Stimulated activated CD4-positive, alpha-beta T cell treated with anti-CD3 and anti-CD28 coated beads, TNF-alpha, amount 100 ng/mL, for 48 hours (primary cell): ENCODE data around the gene IGFN1.
"Not testable (repeated sequence)": the region's sequence is repeated elsewhere in the genome, so short reads cannot be mapped to it uniquely, and the experiment has no call there.

Experiments
- DNase-seq, 3 donors: peaks; one replicate each; pipeline ENCODE4 v3.0.0-alpha.2; 2020; ENCODE audit warnings: low read depth in 3 of 3

The IGFN1 gene

GRCh38 chr1:201217146-201217545 is 26.5 kb downstream of the IGFN1 start:
- DNase-seq: no peak

GRCh38 chr1:201217851-201218250 is 27.2 kb downstream of the IGFN1 start:
- DNase-seq: no peak

GRCh38 chr1:201218409-201218808 is 27.8 kb downstream of the IGFN1 start:
- no peak for DNase-seq

- DNase-seq: no peak
Observed at GRCh38 chr1:201219481-201220387, 29.1 kb downstream of the IGFN1 start.

GRCh38 chr1:201220388-201220715 is 29.7 kb downstream of the IGFN1 start:
- no peak for DNase-seq

GRCh38 chr1:201221201-201221846 is 30.7 kb downstream of the IGFN1 start:
- no peak for DNase-seq

DNA sequence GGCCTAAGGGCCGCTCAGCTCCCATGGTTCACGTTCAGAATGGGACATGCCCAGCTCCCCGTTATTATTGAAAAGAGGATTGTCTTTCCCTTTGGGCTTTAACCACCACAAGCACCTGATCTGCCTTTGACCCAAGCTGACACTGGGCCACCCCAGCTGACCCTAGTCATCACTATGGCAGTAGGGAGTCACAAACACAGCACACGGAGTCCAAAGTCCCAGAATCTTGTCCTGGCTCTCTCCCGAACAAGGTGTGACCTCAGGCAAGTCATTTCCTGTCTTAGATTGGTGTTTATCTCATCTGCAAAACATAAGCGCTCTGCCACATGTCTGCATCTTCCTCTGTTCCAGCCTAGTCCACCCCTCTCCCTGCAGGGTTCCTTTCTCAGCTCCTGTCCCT is 31.5 kb downstream of the IGFN1 start:
- no peak for DNase-seq

DNA sequence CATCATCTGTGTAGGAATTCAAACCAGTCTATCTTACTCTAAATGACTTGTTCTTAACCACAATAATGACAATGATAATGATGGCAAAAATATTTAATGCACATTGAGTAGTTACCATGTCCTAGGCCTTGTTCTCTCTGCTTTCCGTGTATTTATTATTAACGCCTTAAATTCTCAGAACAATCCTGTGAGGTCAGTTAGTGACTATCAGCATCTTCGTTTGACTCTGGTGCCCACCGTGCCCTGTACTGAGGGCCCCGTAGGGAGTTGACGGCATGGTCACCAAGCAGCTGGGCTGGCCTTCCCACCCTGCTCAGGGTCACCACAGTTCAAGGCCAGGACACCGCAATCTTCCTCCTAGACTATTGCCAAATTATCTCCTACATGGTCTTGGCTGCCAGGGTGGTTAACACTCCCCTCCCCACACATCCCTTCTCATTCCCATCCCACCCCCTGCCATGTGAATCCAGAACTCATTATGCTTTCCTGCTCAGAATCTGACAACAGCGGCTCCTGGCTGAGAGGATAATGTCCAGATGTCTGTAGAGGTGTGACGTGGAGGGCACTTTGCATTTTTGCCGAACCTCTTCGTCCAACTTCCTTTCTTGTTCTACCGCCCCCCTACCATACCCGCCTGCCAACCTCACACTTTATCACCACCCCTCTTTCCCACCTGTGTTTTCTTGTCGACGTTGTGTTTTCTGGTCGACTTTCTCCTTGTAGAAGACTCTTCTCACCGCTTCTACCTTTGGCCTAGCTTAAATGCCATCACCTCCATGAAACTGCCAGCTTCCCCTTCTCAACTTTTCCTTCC is 33.4 kb downstream of the IGFN1 start:
- DNase-seq: no peak

DNA sequence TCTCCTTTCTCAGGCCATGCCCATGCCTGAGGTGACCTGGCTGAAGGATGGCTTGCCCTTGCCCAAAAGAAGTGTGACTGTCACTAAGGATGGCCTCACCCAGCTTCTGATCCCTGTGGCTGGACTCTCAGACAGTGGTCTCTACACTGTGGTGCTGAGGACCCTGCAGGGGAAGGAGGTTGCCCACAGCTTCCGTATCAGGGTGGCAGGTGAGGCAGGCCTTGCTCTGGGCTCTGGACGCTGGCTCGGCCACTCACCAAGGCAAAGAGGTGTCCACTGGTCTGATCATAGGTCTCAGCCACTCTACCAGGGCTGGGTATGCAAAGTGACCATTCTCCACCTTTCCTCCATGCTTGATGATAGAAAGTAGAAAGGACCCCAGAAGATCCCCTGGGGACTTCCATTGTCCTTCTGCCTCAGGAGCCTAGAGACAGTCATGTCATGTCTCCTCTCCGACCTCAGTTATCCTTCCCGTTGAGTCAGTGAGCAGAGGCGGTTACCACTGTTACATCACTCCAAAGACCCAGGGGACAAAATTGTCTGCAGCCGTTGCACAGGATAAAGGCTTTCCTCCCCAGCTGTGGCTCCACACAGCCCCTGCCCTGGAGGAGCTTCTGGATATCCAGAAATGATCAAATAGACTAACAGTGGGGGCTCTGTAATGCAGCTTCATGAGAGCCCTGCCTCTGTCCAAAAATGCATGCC is 34.2 kb downstream of the IGFN1 start:
- no peak for DNase-seq

DNA sequence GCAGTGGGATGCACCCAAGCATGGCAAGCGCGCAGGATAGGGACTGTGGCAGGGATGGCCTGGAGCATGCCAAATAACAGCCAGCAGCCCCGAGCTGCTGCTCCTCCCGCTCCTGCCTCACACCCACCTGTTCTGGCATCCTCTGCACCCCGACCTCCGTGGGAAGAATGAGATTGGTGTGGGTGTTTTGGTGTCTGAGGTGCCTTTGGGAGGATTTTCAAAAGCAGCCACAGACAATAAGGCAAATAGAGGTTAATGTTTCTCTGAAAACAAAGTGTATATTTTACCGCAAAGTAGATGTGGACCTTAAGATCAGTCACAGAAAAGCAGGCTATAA is 35.5 kb downstream of the IGFN1 start:
- DNase-seq: no peak

GRCh38 chr1:201226859-201227488 is 36.4 kb downstream of the IGFN1 start:
- DNase-seq: no peak

- no peak for DNase-seq
Observed at GRCh38 chr1:201228011-201228983, 37.7 kb downstream of the IGFN1 start.

DNA sequence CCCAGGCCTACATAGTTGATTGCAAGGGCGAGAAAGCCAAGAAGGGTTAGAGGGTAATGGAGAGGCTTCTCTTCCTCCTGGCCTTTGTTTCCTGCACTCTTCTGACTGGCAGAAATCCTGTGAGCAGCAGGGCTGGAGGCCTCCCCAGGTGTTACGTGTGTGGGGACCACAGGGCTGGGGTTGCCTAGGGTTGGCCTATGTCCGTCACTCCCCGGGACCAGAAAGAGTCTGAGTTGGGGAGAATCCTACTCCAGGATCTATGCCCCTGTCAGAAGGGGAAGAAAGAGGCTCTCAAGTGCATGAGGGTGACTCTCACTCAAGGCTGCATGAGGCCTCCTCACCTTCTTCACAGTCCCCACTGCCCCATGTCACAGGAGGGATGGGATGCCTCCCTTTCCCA is 38.5 kb downstream of the IGFN1 start:
- no peak for DNase-seq

DNA sequence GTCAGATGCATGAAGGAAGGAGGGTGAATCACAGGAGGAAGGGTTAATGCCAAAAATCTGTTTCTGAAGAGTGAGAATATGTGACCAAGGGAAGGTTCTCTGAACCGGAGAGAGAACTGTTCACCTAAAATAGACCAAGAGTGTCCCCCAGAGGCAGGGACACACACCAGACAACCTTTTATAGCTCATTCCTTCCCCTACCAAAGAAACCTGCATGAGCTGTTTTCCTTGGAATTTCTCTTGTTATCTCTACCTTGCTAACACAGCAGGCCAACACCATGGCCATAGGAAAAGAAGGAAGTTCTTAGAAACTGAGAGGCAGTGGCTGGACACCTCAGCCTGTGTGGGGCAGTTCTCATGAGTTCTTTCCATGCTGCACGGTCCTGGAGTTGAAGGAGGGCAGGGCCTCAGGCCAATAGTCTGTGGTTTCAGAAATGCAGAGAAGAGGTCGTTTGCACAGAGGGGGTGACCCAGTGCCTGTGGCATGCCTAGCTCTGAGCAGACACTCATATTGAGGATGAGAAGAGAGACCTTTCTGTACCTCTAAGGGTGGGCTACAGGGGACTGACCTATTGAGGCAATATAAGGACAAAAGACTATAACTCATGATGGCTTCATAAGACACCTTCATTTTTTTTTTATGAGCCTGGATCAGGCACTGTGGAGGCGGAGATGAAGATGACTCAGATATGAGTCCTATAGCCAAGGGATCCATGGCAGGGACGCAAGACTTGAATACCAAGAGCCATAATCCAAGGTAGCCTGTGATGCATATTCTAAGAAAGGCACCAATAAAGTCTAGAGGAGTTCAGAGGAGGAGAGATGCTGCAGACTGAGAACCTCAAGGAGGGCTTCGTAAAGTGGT is 39.4 kb downstream of the IGFN1 start:
- DNase-seq: no peak

DNA sequence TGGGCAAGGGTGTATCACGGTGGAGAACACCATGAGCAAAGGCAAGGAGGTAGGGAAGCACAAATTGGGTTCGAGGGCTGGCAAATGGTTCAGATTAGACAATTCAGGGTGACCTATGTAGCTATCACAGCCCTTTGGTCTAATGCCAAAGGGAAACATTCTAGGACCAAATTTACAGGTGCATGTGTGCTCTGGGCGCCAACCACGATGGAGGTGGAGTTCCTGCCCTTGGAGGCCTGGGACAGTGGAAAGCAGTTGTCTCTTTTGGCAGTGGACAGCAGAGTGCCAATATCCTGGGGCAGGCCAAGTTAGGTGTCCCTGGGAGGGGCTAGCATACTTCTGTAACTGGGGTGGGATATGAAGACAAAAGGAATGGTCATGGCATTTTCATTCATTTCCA is 40.1 kb downstream of the IGFN1 start:
- DNase-seq: no peak

- not testable (repeated sequence) for DNase-seq
Observed at GRCh38 chr1:201239646-201240045, 49.0 kb downstream of the IGFN1 start.

DNA sequence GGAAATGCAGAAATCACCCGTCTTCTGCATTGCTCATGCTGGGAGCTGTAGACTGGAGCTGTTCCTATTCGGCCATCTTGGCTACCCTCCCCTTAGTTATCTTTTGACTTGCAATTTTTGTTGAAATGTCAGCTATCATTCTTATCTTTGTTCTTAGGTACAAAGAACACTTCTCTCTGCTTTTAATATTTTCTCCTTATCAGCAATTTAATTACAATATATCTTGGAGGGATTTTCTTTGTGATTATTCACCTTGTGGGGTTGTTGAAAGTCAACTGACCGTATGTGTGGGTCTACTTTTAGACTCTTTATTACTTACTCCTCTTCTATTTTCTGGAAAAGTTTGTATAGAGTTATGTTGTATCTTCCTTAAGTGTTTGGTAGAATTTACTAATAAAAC is 49.5 kb downstream of the IGFN1 start:
- no peak for DNase-seq

- no peak for DNase-seq
Observed at GRCh38 chr1:201241736-201242135, 51.1 kb downstream of the IGFN1 start.

- DNase-seq: no peak
Observed at GRCh38 chr1:201245082-201245481, 54.5 kb downstream of the IGFN1 start.
